ENCODE results near the gene TF. TPM values are rescaled to one million over a fixed set of nuclear protein-coding genes. Genes with fewer than 3 reads are reported as not detected.

The TF gene
- total and polyA plus RNA-seq, 12 donors: 0.24 to 11.6 (median 3.5) TPM

DNA sequence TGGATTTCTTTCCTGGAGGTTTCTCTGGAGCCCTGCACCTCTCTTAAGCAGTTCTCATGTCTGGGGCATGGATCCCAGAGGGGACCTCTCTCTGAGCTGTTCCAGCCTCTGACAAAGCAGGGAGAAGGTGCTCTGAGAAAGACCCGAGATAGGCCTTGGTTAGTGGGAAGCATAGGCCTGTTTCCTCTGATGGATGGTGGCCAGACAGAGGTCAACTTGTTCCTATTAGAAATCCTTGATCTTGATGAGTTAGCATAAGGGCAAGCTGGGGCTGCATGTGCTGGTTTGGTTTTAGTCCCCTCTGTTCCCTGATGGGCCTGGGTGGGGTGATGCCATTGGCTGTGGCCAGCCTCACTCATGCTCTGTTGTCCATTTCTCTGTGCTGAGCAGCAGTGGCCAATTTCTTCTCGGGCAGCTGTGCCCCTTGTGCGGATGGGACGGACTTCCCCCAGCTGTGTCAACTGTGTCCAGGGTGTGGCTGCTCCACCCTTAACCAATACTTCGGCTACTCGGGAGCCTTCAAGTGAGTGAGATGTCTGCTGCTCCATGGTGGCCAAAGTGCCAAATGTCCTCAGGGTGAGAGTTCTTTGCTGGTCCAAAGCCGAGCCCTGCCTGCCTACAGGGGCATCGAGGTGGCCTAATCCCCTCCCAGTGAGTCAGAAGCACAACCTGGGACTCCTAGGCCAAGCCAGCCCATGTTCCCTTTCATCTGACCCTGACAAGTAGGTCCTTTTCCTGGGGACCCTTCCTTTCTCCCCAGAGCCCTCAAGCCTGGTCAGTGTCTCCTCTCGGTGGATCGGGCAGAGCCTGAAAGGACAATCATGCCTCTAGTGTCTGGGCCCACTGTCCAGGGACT lies 9.0 kb downstream of the TF start:
- ATAC-seq (no peak), DNase-seq (no peak)
- 84 to 92% methylated on average over 10 of the region's 10 CpGs for WGBS, 2 donors
- Histone ChIP-seq H3K9me3 (no peaks in the 10 kb centered on the region), H3K36me3 (no peaks in the 10 kb centered on the region), H3K27ac (no peak overlapping the region), H3K4me3 (no peak overlapping the region), H3K4me1 (peaks cover 0 to 5% (median 0%) of the 10 kb centered on the region in 9 donors), H3K27me3 (no peaks in the 10 kb centered on the region)
- TF ChIP-seq CTCF (IDR thresholded peaks at IDR 0.05): no peak
- intact Hi-C loops (cut with DNase I): no loop called here

- no peaks in the 10 kb centered on the region for H3K36me3 ChIP-seq
- no peaks in the 10 kb centered on the region for H3K27me3 ChIP-seq
- H3K4me3 ChIP-seq: no peak overlapping the region
- DNase-seq (no peak), ATAC-seq (no peak)
- no peak for TF ChIP-seq CTCF (IDR thresholded peaks at IDR 0.05)
- H3K9me3 ChIP-seq: no peaks in the 10 kb centered on the region
- H3K27ac ChIP-seq: no peak overlapping the region
- WGBS, 2 donors: 85 to 91% methylated on average over 20 of the region's 20 CpGs
- no peaks in the 10 kb centered on the region for H3K4me1 ChIP-seq
- intact Hi-C loops (cut with DNase I): no loop called here
These were observed 10.8 kb downstream of the TF start for GRCh38 chr3:133756716-133757694.

GRCh38 chr3:133757701-133758567 lies 11.7 kb downstream of the TF start:
- Histone ChIP-seq H3K4me3 (no peak overlapping the region), H3K36me3 (no peaks in the 10 kb centered on the region), H3K27ac (no peak overlapping the region), H3K4me1 (no peaks in the 10 kb centered on the region), H3K9me3 (no peaks in the 10 kb centered on the region), H3K27me3 (no peaks in the 10 kb centered on the region)
- intact Hi-C loops (cut with DNase I): no loop called here
- ATAC-seq: no peak
- DNase-seq: no peak
- no peak for TF ChIP-seq CTCF (IDR thresholded peaks at IDR 0.05)
- 77% methylated on average over 6 of the region's 6 CpGs for WGBS, 2 donors

DNA sequence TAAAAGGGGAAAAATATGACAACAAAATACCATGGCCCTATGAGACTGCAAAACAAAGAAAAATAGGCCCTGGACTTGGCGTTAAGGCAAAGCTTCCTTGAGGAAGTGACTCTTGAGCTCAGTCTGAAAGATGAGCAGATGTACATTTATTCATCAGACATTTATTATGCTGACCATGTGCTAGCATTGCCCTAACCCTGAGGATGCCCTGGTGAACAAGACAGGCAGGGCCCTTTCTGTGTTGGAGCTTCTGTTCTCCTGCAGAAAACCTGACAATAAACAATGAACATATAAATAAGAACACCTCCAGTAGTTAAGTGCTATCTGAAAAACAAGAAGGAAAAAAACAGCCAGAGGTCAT lies 12.4 kb downstream of the TF start:
- H3K9me3 ChIP-seq: no peaks in the 10 kb centered on the region
- intact Hi-C loops (cut with DNase I): no loop called here
- WGBS, 2 donors: 74 to 83% methylated on average over 1 of the region's 1 CpG
- H3K36me3 ChIP-seq: no peaks in the 10 kb centered on the region
- no peak for TF ChIP-seq CTCF (IDR thresholded peaks at IDR 0.05)
- no peaks in the 10 kb centered on the region for H3K27me3 ChIP-seq
- ATAC-seq (no peak), DNase-seq (no peak)
- H3K4me3 ChIP-seq: no peak overlapping the region
- peaks cover 0 to under 1% (median 0%) of the 10 kb centered on the region in 9 donors for H3K4me1 ChIP-seq
- H3K27ac ChIP-seq: no peak overlapping the region

All from heart right ventricle (tissue), 16 donors.